Endothelial cell of umbilical vein (primary cell): ENCODE data around the gene SHISA3. TPM values are rescaled to one million over a fixed set of nuclear protein-coding genes. Genes with fewer than 3 reads are reported as not detected.

Experiments
- Bru-seq: library from RNA; stranded (reverse); fragments of 400-500 nt; gene quantifications from one replicate; lab custom pipeline; 2021; lab: Mats Ljungman, UMichigan
- BruChase-seq, 2 experiments: library from RNA; stranded (reverse); fragments of 400-500 nt; gene quantifications; one replicate each; lab custom pipeline; 2021; lab: Mats Ljungman, UMichigan
- BruUV-seq: library from RNA; stranded (reverse); fragments of 400-500 nt; replicated peaks from 2 replicates; lab custom pipeline; 2021; lab: Mats Ljungman, UMichigan
- CTCF ChIA-PET: fragments of 300-600, 350-600 bp; sonication (Branson Sonifier 250); formaldehyde crosslinking; loops from one replicate; lab custom pipeline; 2021; ENCODE audit warnings: antibody characterized with exemption, inconsistent platforms; lab: Charles Lee
- POLR2A ChIA-PET: fragments of 300-600, 350-600 bp; sonication (Branson Sonifier 250); formaldehyde crosslinking; loops from one replicate; lab custom pipeline; 2021; ENCODE audit warnings: antibody characterized with exemption, inconsistent platforms; lab: Charles Lee
- DNase-seq: peaks from one replicate; pipeline ENCODE4 v3.0.0-alpha.2; 2011; ENCODE audit warnings: low read depth, low spot score
- FAIRE-seq: peaks from 2 replicates; lab custom pipeline; 2011; peaks lifted over from hg19 to GRCh38; lab: Jason Lieb, UNC
- H2AFZ ChIP-seq: 2 replicates; pipeline ENCODE4 v1.6.0; 2012; ENCODE audit warnings: low read depth, low read length, control low read depth, inconsistent platforms
- H3K27ac ChIP-seq: 2 replicates; pipeline ENCODE4 v1.5.1; 2011; ENCODE audit warnings: low read depth, mild to moderate bottlenecking, control low read depth, low read length, moderate library complexity; ENCODE audit not compliant: insufficient read depth
- H3K27me3 ChIP-seq, 2 experiments: 2 replicates each; pipeline versions ENCODE4 v1.6.0 to v1.6.1; 2011; ENCODE audit warnings: low read length in 2 of 2, mixed read lengths in 1 of 2; ENCODE audit not compliant: control insufficient read depth in 2 of 2, insufficient read depth in 2 of 2
- H3K36me3 ChIP-seq, 2 experiments: 2 replicates in 1 of 2; 3 replicates in 1 of 2; pipeline ENCODE4 v1.5.1; 2011; ENCODE audit warnings: low read length in 2 of 2, mild to moderate bottlenecking in 1 of 2, moderate library complexity in 1 of 2; ENCODE audit not compliant: control insufficient read depth in 2 of 2, insufficient read depth in 2 of 2; ENCODE audit errors: extremely low read depth in 1 of 2
- H3K4me1 ChIP-seq: 3 replicates; pipeline ENCODE4 v1.5.1; 2011; ENCODE audit warnings: mild to moderate bottlenecking, low read length; ENCODE audit not compliant: control insufficient read depth, insufficient read depth; ENCODE audit errors: extremely low read depth
- H3K4me2 ChIP-seq: 2 replicates; pipeline ENCODE4 v1.6.1; 2011; ENCODE audit warnings: low read length, control low read depth, mixed read lengths; ENCODE audit not compliant: insufficient read depth
- H3K4me3 ChIP-seq, 3 experiments: fragments of 200-600 bp in 1 of 3; sonication (generic), shearing (Covaris generic) in 1 of 3; replicated peaks in 1 of 3; 2 replicates each; pipeline ENCODE4 v1.5.1; 2011 to 2016; ENCODE audit warnings: control low read depth in 3 of 3, low read length in 3 of 3, mild to moderate bottlenecking in 2 of 3, inconsistent platforms in 1 of 3, low read depth in 1 of 3, moderate library complexity in 1 of 3; ENCODE audit not compliant: insufficient read depth in 1 of 3
- H3K79me2 ChIP-seq: 2 replicates; pipeline ENCODE4 v1.6.0; 2012; ENCODE audit warnings: low read length, inconsistent platforms; ENCODE audit not compliant: control insufficient read depth, insufficient read depth
- H3K9ac ChIP-seq: replicated peaks from 2 replicates; pipeline ENCODE3; 2011; ENCODE audit warnings: low read length, control low read depth; ENCODE audit not compliant: insufficient read depth; ENCODE audit errors: extremely low read depth
- H3K9me1 ChIP-seq: replicated peaks from 3 replicates; pipeline ENCODE4 v1.6.0; 2011; ENCODE audit warnings: mild to moderate bottlenecking, low read length; ENCODE audit not compliant: control insufficient read depth, insufficient read depth; ENCODE audit errors: extremely low read depth
- H3K9me3 ChIP-seq: replicated peaks from 2 replicates; pipeline ENCODE4 v1.5.1; 2012; ENCODE audit warnings: low read length, inconsistent platforms; ENCODE audit not compliant: control insufficient read depth, insufficient read depth
- H4K20me1 ChIP-seq: replicated peaks from 2 replicates; pipeline ENCODE3; 2011; ENCODE audit warnings: mild to moderate bottlenecking, low read length; ENCODE audit not compliant: control insufficient read depth, insufficient read depth; ENCODE audit errors: extremely low read depth
- JUN ChIP-seq: IDR thresholded peaks from 2 replicates; pipeline ENCODE4 v1.6.1; 2011; ENCODE audit warnings: borderline replicate concordance, low read depth; ENCODE audit not compliant: insufficient read length, insufficient read depth
- POLR2AphosphoS5 ChIP-seq: IDR thresholded peaks from 2 replicates; pipeline ENCODE4 v1.6.1; 2012; ENCODE audit warnings: low read depth, mild to moderate bottlenecking, control low read depth, low read length, moderate library complexity; ENCODE audit not compliant: insufficient read depth
- dilution Hi-C: fragments of 300-500 bp; cut with MboI; formaldehyde crosslinking; loops from one replicate; pipeline ENCODE4 v1.15.0; 2019; ENCODE audit warnings: low sequenced_read_pairs; ENCODE audit not compliant: extremely low pct_ligation_motif_present
- intact Hi-C: fragments of 100-400 bp; cut with micrococcal nuclease; formaldehyde crosslinking; loops from one replicate; pipeline ENCODE4 v1.10.0; 2022
- long read RNA-seq: library from polyadenylated mRNA; stranded (forward); transcript quantifications from one replicate; pipeline ENCODE4 v2.0.0, GENCODE V29; 2021
- polyA minus RNA-seq, 3 experiments: library from RNA; depleted of rRNA, polyadenylated mRNA; stranded (reverse); fragments of >200 nt; gene quantifications; 1 replicate in 1 of 3; 2 replicates in 2 of 3; pipeline ENCODE4 v1.2.3, GENCODE V29; 2011
- polyA plus RNA-seq, 4 experiments: library from polyadenylated mRNA; depleted of rRNA in 3 of 4; stranded (reverse) in 3 of 4; unstranded in 1 of 4; fragments of >200 nt; gene quantifications; 2 replicates each; pipeline versions ENCODE4 v1.2.1 to v1.2.3, GENCODE V29; 2011 to 2012; ENCODE audit warnings: missing spikeins in 1 of 4
- total RNA-seq: library from RNA; stranded (reverse); gene quantifications from 2 replicates; pipeline ENCODE4 v1.2.3, GENCODE V29; 2021
- TF ChIP-seq, protein P1 (sequence below): IDR thresholded peaks from 2 replicates; pipeline ENCODE4 v1.6.1; 2011; ENCODE audit not compliant: insufficient read depth, insufficient read length

The SHISA3 gene
- total RNA-seq = 11.6 and 12.0 TPM in 2 replicates
- 16.6 and 24.9 TPM in 2 replicates for polyA plus RNA-seq
- 9.0 and 9.3 TPM in 2 replicates for polyA plus RNA-seq (2011; cell fraction: cytosol; rRNA removed)
- polyA plus RNA-seq (2011; cell fraction: nucleus; rRNA removed) = 4.3 and 4.5 TPM in 2 replicates
- polyA plus RNA-seq (2012) = 3.4 and 4.1 TPM in 2 replicates
- polyA minus RNA-seq = 5.2 and 6.8 TPM in 2 replicates
- not detected for polyA minus RNA-seq (2011; cell fraction: cytosol; rRNA and poly(A)+ RNA removed)
- 2.1 and 2.7 TPM in 2 replicates for polyA minus RNA-seq (2011; cell fraction: nucleus; rRNA and poly(A)+ RNA removed)
- Bru-seq, nascent RNA = percentile 55 among the genes with signal in this experiment
- percentile 68 among the genes with signal in this experiment for BruChase-seq, experiment 1, labeled RNA remaining after a 6-hour chase
- BruChase-seq, experiment 2, labeled RNA remaining after a 2-hour chase = percentile 66 among the genes with signal in this experiment
- long read RNA-seq, transcript SHISA3-201 (2 exons, 1,971 nt) = major isoform, 30 of 36 reads
- long read RNA-seq, partial matches to known transcripts = 6 of 36 reads
- long read RNA-seq, other reads (novel, unspliced or antisense) = 0 of 36 reads

- H3K9me1 ChIP-seq = no peaks in the 10 kb centered on the region
- intact Hi-C loops = loop anchor here (1.0 to 5.0 kb wide), 3 partner anchors 115 to 260 kb away; partner anchors contain the start of gene ATP8A1
- H3K27me3 ChIP-seq = no peaks in the 10 kb centered on the region
- ChIA-PET CTCF (interaction anchor here (1.1 to 7.0 kb wide), 4 partner anchors 26 to 123 kb away, joined by 3 to 54 read pairs (median 12); no protein-coding TSS in a partner anchor), POLR2A (no interaction called here)
- DNase-seq (peak; percentile 45), FAIRE-seq (peak; percentile 64)
- H3K4me1 ChIP-seq = peaks cover 14% of the 10 kb centered on the region
- H2AFZ ChIP-seq = peak within 1 kb of the TSS; percentile 97
- peaks cover 6% of the 10 kb centered on the region for H3K79me2 ChIP-seq
- TF ChIP-seq POLR2AphosphoS5 (no peak), JUN (no peak)
- TF ChIP-seq, protein P1, sequence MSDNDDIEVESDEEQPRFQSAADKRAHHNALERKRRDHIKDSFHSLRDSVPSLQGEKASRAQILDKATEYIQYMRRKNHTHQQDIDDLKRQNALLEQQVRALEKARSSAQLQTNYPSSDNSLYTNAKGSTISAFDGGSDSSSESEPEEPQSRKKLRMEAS = peak; percentile 37
- dilution Hi-C loops = no loop called here
- no peaks in the 10 kb centered on the region for H4K20me1 ChIP-seq
- H3K36me3 ChIP-seq = no peaks in the 10 kb centered on the region
- H3K4me3 ChIP-seq = peak within 1 kb of the TSS; percentile 55 to 78 (median 75)
- H3K27ac ChIP-seq = peak within 1 kb of the TSS; percentile 26
- BruUV-seq = TSS peak; percentile 6
- H3K9ac ChIP-seq = peak within 1 kb of the TSS; percentile 62
- H3K9me3 ChIP-seq = no peaks in the 10 kb centered on the region
- peak within 1 kb of the TSS; percentile 74 for H3K4me2 ChIP-seq
Measured at GRCh38 chr4:42396752-42397634, at the start of gene SHISA3. SHISA3 (plus strand) TSS chr4:42397488; CDS start chr4:42398057, 569 bp downstream.
